Right lobe of liver (tissue), 6 donors: ENCODE data around the gene SH3PXD2A. TPM values are rescaled to one million over a fixed set of nuclear protein-coding genes. Genes with fewer than 3 reads are reported as not detected.

Experiments used
- ATAC-seq, 4 donors: fragments of 200-7000 bp; cut with Tn5 transposase; one replicate each; pipeline ENCODE4 v1.9.1; 2020; ENCODE audit warnings: mild to moderate bottlenecking in 4 of 4, moderate library complexity in 4 of 4
- DNase-seq, 3 donors: peaks; one replicate each; pipeline ENCODE4 v3.0.0-alpha.2; 2020
- H3K27ac ChIP-seq, 3 donors: fragments of 200-600 bp; one replicate each; pipeline ENCODE4 v1.8.0; 2022
- H3K27me3 ChIP-seq, 2 donors: fragments of 200-600 bp; one replicate each; pipeline ENCODE4 v1.8.0; 2022
- H3K36me3 ChIP-seq, 4 donors: fragments of 200-600 bp; sonication (generic) in 1 of 4; one replicate each; pipeline versions ENCODE4 v1.5.1 to v1.8.0; 2017 to 2022; ENCODE audit warnings: control low read depth in 1 of 4
- H3K4me1 ChIP-seq, 4 donors: fragments of 200-600 bp; sonication (generic) in 1 of 4; one replicate each; pipeline versions ENCODE4 v1.5.1 to v1.8.0; 2017 to 2022; ENCODE audit warnings: control low read depth in 1 of 4
- H3K4me3 ChIP-seq, 3 donors: fragments of 200-600 bp; one replicate each; pipeline ENCODE4 v1.8.0; 2022
- H3K9me3 ChIP-seq, 4 donors: fragments of 200-600 bp; sonication (generic) in 1 of 4; one replicate each; pipeline versions ENCODE4 v1.5.1 to v1.8.0; 2017 to 2022; ENCODE audit warnings: control low read depth in 1 of 4
- POLR2A ChIP-seq: fragments of 450-650 bp; IDR thresholded peaks from one replicate; pipeline ENCODE4 v1.6.1; 2017; ENCODE audit warnings: antibody characterized with exemption, mild to moderate bottlenecking
- WGBS: methylation state at CpG from one replicate; pipeline ENCODE4 v1.1.6; 2018; ENCODE audit warnings: low coverage, low lambda C conversion rate; ENCODE audit not compliant: insufficient coverage; ENCODE audit errors: missing lambda C conversion rate; 5-methylcytosine and 5-hydroxymethylcytosine counted together
- intact Hi-C, 2 donors: fragments of 100-400 bp; cut with DNase I; formaldehyde crosslinking; loops; one replicate each; pipeline versions ENCODE4 v1.11.2 to v1.14.1; 2022
- total RNA-seq, 6 experiments: library from RNA; depleted of rRNA in 2 of 6; stranded (reverse); fragments of >200 nt in 2 of 6; fragmentation: NEBNext Ultra II Directional in 3 of 6; extraction: Animal tissue kit (Norgen Biotek cat#: 25700) in 3 of 6; gene quantifications; one replicate each; pipeline versions ENCODE4 v1.1.0 to v1.2.4, GENCODE V29; 2016 to 2023
- TF ChIP-seq, protein P1 (sequence below), 4 donors: fragments of 200-600 bp in 3 of 4; fragments of 450-650 bp in 1 of 4; IDR thresholded peaks; one replicate each; pipeline versions ENCODE4 v1.5.1 to v1.8.0; 2016 to 2022; ENCODE audit warnings: antibody characterized with exemption in 4 of 4, mild to moderate bottlenecking in 2 of 4
- donor health status: DM: no; HTN: yes; CAD: no.
- donor health status: DM: no; HTN: no; CAD: no.
- donor health status: DM: no; HTN: no; CAD: no.
- donor health status: DM: no; HTN: yes; CAD: no.
- donor health status: DM: no; HTN: yes; CAD: no.

Gene SH3PXD2A
- total RNA-seq, 6 experiments from 2014 or later: 3.0 to 38.3 (median 10.0) TPM

GRCh38 chr10:103691267-103691666, 164.1 kb downstream of the SH3PXD2A start:
- no peak for TF ChIP-seq POLR2A
- TF ChIP-seq, protein P1, sequence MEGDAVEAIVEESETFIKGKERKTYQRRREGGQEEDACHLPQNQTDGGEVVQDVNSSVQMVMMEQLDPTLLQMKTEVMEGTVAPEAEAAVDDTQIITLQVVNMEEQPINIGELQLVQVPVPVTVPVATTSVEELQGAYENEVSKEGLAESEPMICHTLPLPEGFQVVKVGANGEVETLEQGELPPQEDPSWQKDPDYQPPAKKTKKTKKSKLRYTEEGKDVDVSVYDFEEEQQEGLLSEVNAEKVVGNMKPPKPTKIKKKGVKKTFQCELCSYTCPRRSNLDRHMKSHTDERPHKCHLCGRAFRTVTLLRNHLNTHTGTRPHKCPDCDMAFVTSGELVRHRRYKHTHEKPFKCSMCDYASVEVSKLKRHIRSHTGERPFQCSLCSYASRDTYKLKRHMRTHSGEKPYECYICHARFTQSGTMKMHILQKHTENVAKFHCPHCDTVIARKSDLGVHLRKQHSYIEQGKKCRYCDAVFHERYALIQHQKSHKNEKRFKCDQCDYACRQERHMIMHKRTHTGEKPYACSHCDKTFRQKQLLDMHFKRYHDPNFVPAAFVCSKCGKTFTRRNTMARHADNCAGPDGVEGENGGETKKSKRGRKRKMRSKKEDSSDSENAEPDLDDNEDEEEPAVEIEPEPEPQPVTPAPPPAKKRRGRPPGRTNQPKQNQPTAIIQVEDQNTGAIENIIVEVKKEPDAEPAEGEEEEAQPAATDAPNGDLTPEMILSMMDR (IDR thresholded peaks at IDR 0.05): no peak
- no peaks in the 10 kb centered on the region for H3K4me1 ChIP-seq
- DNase-seq: no peak
- intact Hi-C loops: loop anchor here in 1 of 2 donors (5.0 kb wide), 1 partner anchor 89 kb away; no protein-coding TSS in a partner anchor
- no peak overlapping the region for H3K4me3 ChIP-seq
- no peaks in the 10 kb centered on the region for H3K27me3 ChIP-seq
- H3K36me3 ChIP-seq: no peaks in the 10 kb centered on the region
- WGBS: no CpG with 5 or more reads among the region's 4 CpGs
- ATAC-seq: no peak
- no peaks in the 10 kb centered on the region for H3K9me3 ChIP-seq
- no peak overlapping the region for H3K27ac ChIP-seq

- H3K4me1 ChIP-seq: no peaks in the 10 kb centered on the region
- no peaks in the 10 kb centered on the region for H3K36me3 ChIP-seq
- no peak overlapping the region for H3K4me3 ChIP-seq
- no peaks in the 10 kb centered on the region for H3K27me3 ChIP-seq
- TF ChIP-seq, protein P1 (IDR thresholded peaks at IDR 0.05): no peak
- DNase-seq (no peak), ATAC-seq (no peak)
- no peaks in the 10 kb centered on the region for H3K9me3 ChIP-seq
- intact Hi-C loops: loop anchor here in 1 of 2 donors (5.0 kb wide), 1 partner anchor 88 kb away; no protein-coding TSS in a partner anchor
- WGBS: 83% methylated on average over 2 of the region's 2 CpGs
- no peak overlapping the region for H3K27ac ChIP-seq
Observed at GRCh38 chr10:103690281-103690680, 165.1 kb downstream of the SH3PXD2A start.

DNA sequence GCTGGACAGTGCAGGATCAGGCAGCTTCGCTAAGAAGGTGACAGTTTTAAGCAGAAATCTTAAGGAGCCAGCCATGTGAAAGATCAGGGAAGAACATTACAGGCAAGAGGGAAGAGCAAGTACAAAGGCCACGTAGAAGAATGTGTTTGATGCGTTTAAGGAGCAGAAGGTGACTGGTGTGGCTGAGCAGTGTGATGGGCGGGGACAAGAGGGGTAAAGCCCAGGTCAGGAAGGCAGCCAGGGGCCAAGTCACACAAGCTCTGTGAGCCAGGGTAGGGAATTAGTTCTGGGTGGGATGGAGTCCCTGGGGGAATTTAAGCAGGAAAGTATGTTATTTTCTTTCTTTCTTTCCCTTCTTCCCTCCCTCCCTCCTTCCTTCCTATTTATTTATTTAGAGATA, 166.9 kb downstream of the SH3PXD2A start:
- intact Hi-C loops: no loop called here
- 69% methylated on average over 4 of the region's 4 CpGs for WGBS
- Histone ChIP-seq H3K36me3 (no peaks in the 10 kb centered on the region), H3K9me3 (no peaks in the 10 kb centered on the region), H3K27ac (no peak overlapping the region), H3K4me3 (no peak overlapping the region), H3K27me3 (no peaks in the 10 kb centered on the region), H3K4me1 (no peaks in the 10 kb centered on the region)
- TF ChIP-seq POLR2A: no peak
- TF ChIP-seq, protein P1 (IDR thresholded peaks at IDR 0.05): no peak
- DNase-seq (no peak), ATAC-seq (no peak)

DNA sequence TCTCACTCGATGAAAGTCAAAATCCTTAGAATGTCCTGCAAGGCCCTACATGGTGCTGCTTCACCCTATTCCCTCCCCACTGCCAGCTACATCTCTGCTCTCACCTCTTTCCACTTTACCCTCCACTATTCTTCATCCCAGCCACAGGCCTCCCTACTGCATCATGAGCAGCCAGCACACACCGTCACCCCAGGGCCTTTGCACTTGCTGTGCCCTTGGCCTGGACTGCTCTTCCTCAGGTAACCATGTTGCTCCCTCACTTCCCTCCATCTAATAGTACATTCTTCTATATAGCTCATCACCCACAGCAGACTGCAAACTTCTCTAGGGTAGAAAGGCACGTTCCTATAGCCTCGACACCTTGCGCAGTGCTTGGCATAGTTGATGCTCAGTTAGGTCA, 167.7 kb downstream of the SH3PXD2A start:
- no peaks in the 10 kb centered on the region for H3K36me3 ChIP-seq
- no peak for TF ChIP-seq POLR2A
- DNase-seq (no peak), ATAC-seq (no peak)
- H3K27ac ChIP-seq: no peak overlapping the region
- WGBS: 97% methylated on average over 2 of the region's 5 CpGs
- no peaks in the 10 kb centered on the region for H3K9me3 ChIP-seq
- no peak overlapping the region for H3K4me3 ChIP-seq
- intact Hi-C loops: no loop called here
- H3K4me1 ChIP-seq: no peaks in the 10 kb centered on the region
- H3K27me3 ChIP-seq: no peaks in the 10 kb centered on the region

DNA sequence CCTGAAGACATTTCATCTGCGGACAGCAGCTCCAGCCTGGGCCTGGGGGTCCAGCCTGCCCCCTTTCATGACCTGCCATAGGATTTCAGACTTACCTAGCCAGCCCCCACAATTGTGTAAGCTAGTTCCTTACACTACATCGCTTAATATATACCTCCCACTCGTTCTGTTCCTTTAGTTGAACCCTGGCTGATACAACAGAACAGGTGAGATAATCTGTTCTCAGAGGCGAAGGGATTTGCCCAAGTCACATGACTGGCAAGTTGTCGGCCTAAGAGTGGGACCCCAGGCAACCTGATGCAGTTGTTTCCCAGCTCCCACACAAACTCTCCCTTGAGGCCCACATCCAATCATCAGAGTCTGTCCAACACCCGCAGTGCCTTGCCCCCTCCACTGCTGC, 168.2 kb downstream of the SH3PXD2A start:
- WGBS: 84% methylated on average over 4 of the region's 6 CpGs
- no peaks in the 10 kb centered on the region for H3K27me3 ChIP-seq
- intact Hi-C loops: no loop called here
- no peaks in the 10 kb centered on the region for H3K4me1 ChIP-seq
- no peaks in the 10 kb centered on the region for H3K36me3 ChIP-seq
- H3K27ac ChIP-seq: no peak overlapping the region
- H3K9me3 ChIP-seq: no peaks in the 10 kb centered on the region
- no peak for ATAC-seq
- no peak for TF ChIP-seq POLR2A
- TF ChIP-seq, protein P1 (IDR thresholded peaks at IDR 0.05): no peak
- H3K4me3 ChIP-seq: no peak overlapping the region
- no peak for DNase-seq
